Gastroesophageal sphincter (tissue), 4 donors: ENCODE measurements around the gene TIAM2. TPM values are rescaled to one million over a fixed set of nuclear protein-coding genes. Genes with fewer than 3 reads are reported as not detected.
A peak's percentile ranks its signal among the peaks of the same experiment; 100 is the strongest.

Source experiments
- ATAC-seq: fragments of 150-250 bp; one replicate; pipeline ENCODE4 v1.9.1; 2016; ENCODE audit warnings: mild to moderate bottlenecking, moderate library complexity
- H3K27ac ChIP-seq, 4 donors: fragments of 200-600 bp; sonication (generic) in 3 of 4; 1 replicate in 3 of 4; 2 replicates in 1 of 4; pipeline ENCODE4 v1.5.1; 2016 to 2019
- H3K27me3 ChIP-seq: fragments of 200-600 bp; sonication (generic); one replicate; pipeline ENCODE4 v1.5.1; 2019
- H3K36me3 ChIP-seq, 2 donors: fragments of 200-600 bp; sonication (generic); one replicate each; pipeline ENCODE4 v1.5.1; 2019; ENCODE audit warnings: control low read depth in 1 of 2
- H3K4me1 ChIP-seq, 3 donors: fragments of 200-600 bp; sonication (generic); 1 replicate in 2 of 3; 2 replicates in 1 of 3; pipeline ENCODE4 v1.5.1; 2016 to 2019; ENCODE audit warnings: control low read depth in 2 of 3
- H3K4me3 ChIP-seq, 2 donors: fragments of 200-600 bp; sonication (generic); one replicate each; pipeline ENCODE4 v1.5.1; 2019; ENCODE audit warnings: mild to moderate bottlenecking in 1 of 2, moderate library complexity in 1 of 2
- H3K9me3 ChIP-seq, 3 donors: fragments of 200-600 bp; sonication (generic); one replicate each; pipeline ENCODE4 v1.5.1; 2017 to 2019; ENCODE audit warnings: control low read depth in 2 of 3
- CTCF ChIP-seq, 4 experiments: fragments of 200-600 bp in 2 of 4; fragments of 450-650 bp in 2 of 4; sonication (generic) in 1 of 4; IDR thresholded peaks; one replicate each; pipeline ENCODE4 v1.5.1; 2017 to 2019; ENCODE audit warnings: antibody characterized with exemption in 4 of 4, mild to moderate bottlenecking in 2 of 4, moderate library complexity in 2 of 4
- EP300 ChIP-seq: sonication (generic); formaldehyde crosslinking; IDR thresholded peaks from one replicate; pipeline ENCODE4 v1.6.1; 2017; ENCODE audit warnings: antibody characterized with exemption, mild to moderate bottlenecking
- POLR2A ChIP-seq, 2 donors: fragments of 450-650 bp; IDR thresholded peaks; one replicate each; pipeline ENCODE4 v1.6.1; 2017; ENCODE audit warnings: antibody characterized with exemption in 2 of 2, mild to moderate bottlenecking in 2 of 2, moderate library complexity in 1 of 2
- POLR2AphosphoS5 ChIP-seq: sonication (generic); formaldehyde crosslinking; IDR thresholded peaks from one replicate; pipeline ENCODE4 v1.6.1; 2017; ENCODE audit warnings: antibody characterized with exemption
- WGBS, 2 donors: methylation state at CpG; one replicate each; pipeline ENCODE4 v1.1.5; 2018; ENCODE audit warnings: low coverage in 1 of 2; 5-methylcytosine and 5-hydroxymethylcytosine counted together
- total RNA-seq, 4 donors: library from RNA; depleted of rRNA; stranded (reverse); fragments of >200 nt; gene quantifications; one replicate each; pipeline ENCODE4 v1.1.0, GENCODE V29; 2016

Gene TIAM2
- total RNA-seq, 4 donors from 2014 or later: 6.3 to 22.6 (median 14.2) TPM

- Histone ChIP-seq H3K4me1 (peaks cover 0 to 53% (median 4%) of the 10 kb centered on the region in 3 donors), H3K4me3 (no peak overlapping the region), H3K36me3 (no peaks in the 10 kb centered on the region), H3K9me3 (no peaks in the 10 kb centered on the region), H3K27me3 (no peaks in the 10 kb centered on the region), H3K27ac (peak overlapping the region in 1 of 4 donors; percentile 79)
- 46 to 53% methylated on average over 3 to 4 of the region's 4 CpGs for WGBS, 2 donors
- ATAC-seq: no peak
- TF ChIP-seq POLR2AphosphoS5 (no peak), CTCF (IDR thresholded peaks at IDR 0.05) (no peak), EP300 (no peak), POLR2A (IDR thresholded peaks at IDR 0.05) (no peak)
Measured at GRCh38 chr6:155190677-155191076, 195.6 kb downstream of the TIAM2 start.

GRCh38 chr6:155193526-155193925 is 198.4 kb downstream of the TIAM2 start:
- Histone ChIP-seq H3K36me3 (no peaks in the 10 kb centered on the region), H3K27ac (no peak overlapping the region), H3K4me1 (peaks cover 0 to 24% (median 4%) of the 10 kb centered on the region in 3 donors), H3K27me3 (no peaks in the 10 kb centered on the region), H3K4me3 (no peak overlapping the region), H3K9me3 (no peaks in the 10 kb centered on the region)
- no peak for ATAC-seq
- TF ChIP-seq CTCF (IDR thresholded peaks at IDR 0.05): no peak
- no peak for TF ChIP-seq POLR2A (IDR thresholded peaks at IDR 0.05)
- TF ChIP-seq POLR2AphosphoS5: no peak
- no peak for TF ChIP-seq EP300
- 75 to 88% methylated on average over 5 of the region's 5 CpGs for WGBS, 2 donors

DNA sequence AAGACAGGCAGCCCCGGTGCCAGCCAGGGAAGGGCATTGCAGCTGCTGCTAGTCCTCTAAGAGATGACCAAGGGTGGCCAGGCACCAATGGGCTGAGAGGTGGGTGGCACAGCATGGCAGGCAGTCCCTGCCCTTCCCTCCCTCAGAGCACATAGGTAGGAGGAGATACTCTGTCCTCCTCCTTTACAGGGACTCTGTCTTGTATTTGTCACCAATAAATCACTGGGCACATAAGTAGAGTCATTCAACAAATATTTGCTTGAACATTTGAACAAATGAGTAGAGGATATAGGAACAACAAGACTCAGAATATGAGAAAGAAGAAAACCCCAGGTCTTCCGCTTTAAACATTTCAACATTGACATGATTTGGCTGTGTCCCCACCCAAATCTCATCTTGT is 199.3 kb downstream of the TIAM2 start:
- no peak overlapping the region for H3K27ac ChIP-seq
- no peaks in the 10 kb centered on the region for H3K9me3 ChIP-seq
- H3K4me3 ChIP-seq: no peak overlapping the region
- H3K36me3 ChIP-seq: no peaks in the 10 kb centered on the region
- 83 to 86% methylated on average over 2 of the region's 2 CpGs for WGBS, 2 donors
- peaks cover 0 to 15% (median 4%) of the 10 kb centered on the region in 3 donors for H3K4me1 ChIP-seq
- no peaks in the 10 kb centered on the region for H3K27me3 ChIP-seq
- no peak for ATAC-seq
- TF ChIP-seq CTCF (IDR thresholded peaks at IDR 0.05) (no peak), POLR2AphosphoS5 (no peak), EP300 (no peak), POLR2A (IDR thresholded peaks at IDR 0.05) (no peak)

DNA sequence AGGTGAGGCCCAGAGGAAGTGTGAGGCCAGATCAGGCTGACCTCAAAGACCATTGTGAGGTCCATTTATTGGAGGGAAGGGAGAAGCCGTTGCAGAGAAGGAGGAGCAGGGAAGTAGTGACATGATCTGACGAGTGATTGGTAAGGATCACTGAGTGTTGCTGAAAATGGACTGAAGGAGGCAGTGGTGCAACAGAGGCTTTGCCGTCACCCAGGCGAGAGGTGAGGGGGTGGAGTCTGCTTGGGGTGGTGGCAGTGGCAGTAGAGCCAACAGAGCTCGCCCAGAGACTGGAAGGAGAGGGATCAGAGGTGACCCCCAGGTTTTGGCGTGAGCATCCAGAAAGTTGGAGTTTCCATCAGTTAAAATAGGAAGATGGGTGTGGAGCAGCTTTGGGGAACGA is 200.8 kb downstream of the TIAM2 start:
- Histone ChIP-seq H3K9me3 (no peaks in the 10 kb centered on the region), H3K27me3 (no peaks in the 10 kb centered on the region), H3K4me3 (no peak overlapping the region), H3K36me3 (no peaks in the 10 kb centered on the region), H3K4me1 (peaks cover 0 to 2% (median under 1%) of the 10 kb centered on the region in 3 donors), H3K27ac (no peak overlapping the region)
- no peak for TF ChIP-seq CTCF (IDR thresholded peaks at IDR 0.05)
- no peak for TF ChIP-seq POLR2A (IDR thresholded peaks at IDR 0.05)
- no peak for TF ChIP-seq EP300
- TF ChIP-seq POLR2AphosphoS5: no peak
- ATAC-seq: no peak
- 92 to 94% methylated on average over 4 to 7 of the region's 7 CpGs for WGBS, 2 donors

- WGBS, 2 donors: 35 to 42% methylated on average over 2 of the region's 2 CpGs
- no peak overlapping the region for H3K27ac ChIP-seq
- ATAC-seq: no peak
- peaks cover 0 to 12% (median 5%) of the 10 kb centered on the region in 3 donors for H3K4me1 ChIP-seq
- no peak overlapping the region for H3K4me3 ChIP-seq
- TF ChIP-seq POLR2AphosphoS5 (no peak), POLR2A (IDR thresholded peaks at IDR 0.05) (no peak), CTCF (IDR thresholded peaks at IDR 0.05) (no peak), EP300 (no peak)
- no peaks in the 10 kb centered on the region for H3K27me3 ChIP-seq
- H3K36me3 ChIP-seq: no peaks in the 10 kb centered on the region
- H3K9me3 ChIP-seq: no peaks in the 10 kb centered on the region
Measured at GRCh38 chr6:155196911-155197310, 201.8 kb downstream of the TIAM2 start.
